ENCODE measurements around the gene PCNX2. TPM values are rescaled to one million over a fixed set of nuclear protein-coding genes. Genes with fewer than 3 reads are reported as not detected.

PCNX2 gene
- total and polyA plus RNA-seq, 2 donors (not counting 1 experiment from before 2014, with no cell fraction given), result 17.6 to 34.7 TPM

DNA sequence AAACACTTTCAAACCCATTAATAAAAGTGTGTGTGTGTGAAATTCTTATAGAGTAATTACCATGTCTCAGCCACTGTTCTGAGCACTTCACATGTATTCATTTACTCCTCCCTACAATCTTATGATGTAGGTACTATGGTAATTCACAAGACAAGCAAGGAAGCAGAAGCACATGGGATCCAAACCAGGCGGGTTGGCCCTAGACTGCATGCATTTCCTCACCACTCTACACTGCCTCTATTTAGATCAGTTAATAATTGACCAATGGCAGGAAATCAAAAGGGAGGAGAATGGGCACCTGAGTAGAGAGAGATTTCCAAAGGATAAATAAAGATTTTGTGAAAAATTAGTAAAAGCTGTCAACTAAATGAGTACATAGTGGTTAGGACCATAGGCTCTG lies 47.7 kb upstream of the PCNX2 start:
- ChIA-PET POLR2A (no interaction called here), CTCF (interaction anchor here (1.1 kb wide), 1 partner anchor 21 kb away, joined by 3 read pairs; no protein-coding TSS in a partner anchor)
- H3K9me3 ChIP-seq (ENCODE audit: control extremely low read depth in 1 of 3, control insufficient read depth in 2 of 3, insufficient read depth in 1 of 3, low read length in 2 of 3), result peaks cover 0 to 1% (median 0%) of the 10 kb centered on the region in 3 donors
- H3K27ac ChIP-seq (ENCODE audit: low read length in 2 of 2), result no peak overlapping the region
- ATAC-seq (ENCODE audit: low read depth) (no peak), DNase-seq (no peak)
- H3K4me1 ChIP-seq (ENCODE audit: control insufficient read depth in 2 of 2, insufficient read depth in 2 of 2, low read length in 2 of 2), result no peaks in the 10 kb centered on the region
- intact Hi-C loops (cut with micrococcal nuclease), result no loop called here
- no peaks in the 10 kb centered on the region for H3K79me2 ChIP-seq (ENCODE audit: control insufficient read depth, insufficient read depth, low read length)
- no peak overlapping the region for H3K9ac ChIP-seq (ENCODE audit: low read length)
- H3K36me3 ChIP-seq (replicated peaks in 1 of 2; ENCODE audit: control extremely low read depth in 1 of 2, control insufficient read depth in 1 of 2, extremely low read depth in 1 of 2, insufficient read depth in 2 of 2, low read length in 1 of 2), result no peaks in the 10 kb centered on the region
- H2AFZ ChIP-seq (ENCODE audit: insufficient read depth, low read depth, low read length, poor library complexity, severe bottlenecking), result no peak overlapping the region
- Mint-ChIP-seq H3K27ac (no peak overlapping the region), H3K9me3 (ENCODE audit: insufficient read depth) (no peaks in the 10 kb centered on the region), H3K4me1 (peaks cover 5% of the 10 kb centered on the region), H3K27me3 (peaks cover 33% of the 10 kb centered on the region), H3K4me3 (no peak overlapping the region)
- no peaks in the 10 kb centered on the region for H4K20me1 ChIP-seq (ENCODE audit: control insufficient read depth, insufficient read depth, low read length, poor library complexity, severe bottlenecking)
- WGBS (ENCODE audit: insufficient coverage), result no CpG with 5 or more reads among the region's 1 CpG
- no peak overlapping the region for H3K4me3 ChIP-seq (ENCODE audit: control extremely low read depth in 1 of 5, extremely low read depth in 1 of 5, insufficient read depth in 1 of 5, low read depth in 2 of 5, low read length in 4 of 5)
- TF ChIP-seq, protein P1, sequence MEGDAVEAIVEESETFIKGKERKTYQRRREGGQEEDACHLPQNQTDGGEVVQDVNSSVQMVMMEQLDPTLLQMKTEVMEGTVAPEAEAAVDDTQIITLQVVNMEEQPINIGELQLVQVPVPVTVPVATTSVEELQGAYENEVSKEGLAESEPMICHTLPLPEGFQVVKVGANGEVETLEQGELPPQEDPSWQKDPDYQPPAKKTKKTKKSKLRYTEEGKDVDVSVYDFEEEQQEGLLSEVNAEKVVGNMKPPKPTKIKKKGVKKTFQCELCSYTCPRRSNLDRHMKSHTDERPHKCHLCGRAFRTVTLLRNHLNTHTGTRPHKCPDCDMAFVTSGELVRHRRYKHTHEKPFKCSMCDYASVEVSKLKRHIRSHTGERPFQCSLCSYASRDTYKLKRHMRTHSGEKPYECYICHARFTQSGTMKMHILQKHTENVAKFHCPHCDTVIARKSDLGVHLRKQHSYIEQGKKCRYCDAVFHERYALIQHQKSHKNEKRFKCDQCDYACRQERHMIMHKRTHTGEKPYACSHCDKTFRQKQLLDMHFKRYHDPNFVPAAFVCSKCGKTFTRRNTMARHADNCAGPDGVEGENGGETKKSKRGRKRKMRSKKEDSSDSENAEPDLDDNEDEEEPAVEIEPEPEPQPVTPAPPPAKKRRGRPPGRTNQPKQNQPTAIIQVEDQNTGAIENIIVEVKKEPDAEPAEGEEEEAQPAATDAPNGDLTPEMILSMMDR (IDR thresholded peaks at IDR 0.05), result no peak
- TF ChIP-seq EZH2 (IDR thresholded peaks at IDR 0.05; ENCODE audit: borderline replicate concordance, insufficient read depth, low read depth, low read length, poor library complexity, severe bottlenecking), result no peak
- H3K4me2 ChIP-seq (replicated peaks; ENCODE audit: low read depth, low read length, poor library complexity, severe bottlenecking), result no peak overlapping the region
- peaks cover 0 to 3% (median 0%) of the 10 kb centered on the region in 4 experiments for H3K27me3 ChIP-seq (replicated peaks in 1 of 4; ENCODE audit: control extremely low read depth in 1 of 4, control insufficient read depth in 3 of 4, insufficient read depth in 4 of 4, low read length in 3 of 4)

DNA sequence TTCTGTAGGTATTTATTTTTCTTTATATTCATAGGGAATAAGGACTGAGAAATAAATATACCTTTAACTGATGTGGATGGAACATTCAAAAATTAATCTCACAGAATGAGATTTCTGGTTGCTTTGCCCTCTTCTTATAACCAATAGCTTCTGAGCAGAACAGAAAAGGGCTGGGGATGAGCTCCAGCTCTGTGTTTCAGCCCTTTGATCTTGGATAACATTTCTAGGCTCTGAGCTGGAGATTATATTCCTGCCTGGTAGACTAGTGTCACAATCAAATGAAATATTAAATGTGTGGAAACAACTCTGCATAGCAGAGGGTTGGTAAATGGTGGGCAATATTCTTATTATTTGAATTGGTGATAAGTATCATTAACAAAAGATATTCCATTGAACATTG lies 46.6 kb upstream of the PCNX2 start:
- CTCF ChIA-PET, result no interaction called here
- no peak overlapping the region for H3K4me3 ChIP-seq (ENCODE audit: control extremely low read depth in 1 of 5, extremely low read depth in 1 of 5, insufficient read depth in 1 of 5, low read depth in 2 of 5, low read length in 4 of 5)
- Mint-ChIP-seq H3K4me3 (no peak overlapping the region), H3K4me1 (peaks cover 5% of the 10 kb centered on the region), H3K27me3 (peaks cover 40% of the 10 kb centered on the region), H3K9me3 (ENCODE audit: insufficient read depth) (no peaks in the 10 kb centered on the region), H3K27ac (no peak overlapping the region)
- POLR2A ChIA-PET, result no interaction called here
- peaks cover 0 to 1% (median 0%) of the 10 kb centered on the region in 3 donors for H3K9me3 ChIP-seq (ENCODE audit: control extremely low read depth in 1 of 3, control insufficient read depth in 2 of 3, insufficient read depth in 1 of 3, low read length in 2 of 3)
- no peaks in the 10 kb centered on the region for H3K36me3 ChIP-seq (replicated peaks in 1 of 2; ENCODE audit: control extremely low read depth in 1 of 2, control insufficient read depth in 1 of 2, extremely low read depth in 1 of 2, insufficient read depth in 2 of 2, low read length in 1 of 2)
- TF ChIP-seq, protein P1 (IDR thresholded peaks at IDR 0.05), result no peak
- TF ChIP-seq EZH2 (IDR thresholded peaks at IDR 0.05; ENCODE audit: borderline replicate concordance, insufficient read depth, low read depth, low read length, poor library complexity, severe bottlenecking), result no peak
- no peak overlapping the region for H3K27ac ChIP-seq (ENCODE audit: low read length in 2 of 2)
- H3K9ac ChIP-seq (ENCODE audit: low read length), result no peak overlapping the region
- DNase-seq, result no peak
- no peak for ATAC-seq (ENCODE audit: low read depth)
- H4K20me1 ChIP-seq (ENCODE audit: control insufficient read depth, insufficient read depth, low read length, poor library complexity, severe bottlenecking), result no peaks in the 10 kb centered on the region
- no peaks in the 10 kb centered on the region for H3K4me1 ChIP-seq (ENCODE audit: control insufficient read depth in 2 of 2, insufficient read depth in 2 of 2, low read length in 2 of 2)
- H3K4me2 ChIP-seq (replicated peaks; ENCODE audit: low read depth, low read length, poor library complexity, severe bottlenecking), result no peak overlapping the region
- intact Hi-C loops (cut with micrococcal nuclease), result no loop called here
- H3K79me2 ChIP-seq (ENCODE audit: control insufficient read depth, insufficient read depth, low read length), result no peaks in the 10 kb centered on the region
- H2AFZ ChIP-seq (ENCODE audit: insufficient read depth, low read depth, low read length, poor library complexity, severe bottlenecking), result no peak overlapping the region
- peaks cover 0 to 3% (median 0%) of the 10 kb centered on the region in 4 experiments for H3K27me3 ChIP-seq (replicated peaks in 1 of 4; ENCODE audit: control extremely low read depth in 1 of 4, control insufficient read depth in 3 of 4, insufficient read depth in 4 of 4, low read length in 3 of 4)

Data from B cell (primary cell).